Activated CD4-positive, alpha-beta memory T cell treated with anti-CD3 and anti-CD28 coated beads for 36 hours (primary cell): ENCODE data around the gene EPYC. TPM values are rescaled to one million over a fixed set of nuclear protein-coding genes. Genes with fewer than 3 reads are reported as not detected.

Source experiments
- CTCF ChIA-PET: fragments of 350-600 bp; sonication (Branson Sonifier 250); formaldehyde crosslinking; loops from one replicate; lab custom pipeline; 2021; ENCODE audit warnings: antibody characterized with exemption, inconsistent platforms; lab: Charles Lee
- POLR2A ChIA-PET: fragments of 350-600 bp; sonication (Branson Sonifier 250); formaldehyde crosslinking; loops from one replicate; lab custom pipeline; 2021; ENCODE audit warnings: antibody characterized with exemption; lab: Charles Lee
- DNase-seq: peaks from one replicate; pipeline ENCODE4 v3.0.0-alpha.2; 2020
- H3K27ac Mint-ChIP-seq: one replicate; pipeline ENCODE4 v1.8.0; 2021; ENCODE audit warnings: mixed read lengths
- H3K27me3 Mint-ChIP-seq: one replicate; pipeline ENCODE4 v1.8.0; 2021; ENCODE audit warnings: mixed read lengths
- H3K36me3 Mint-ChIP-seq: one replicate; pipeline ENCODE4 v1.8.0; 2021; ENCODE audit warnings: mixed read lengths
- H3K4me1 Mint-ChIP-seq: one replicate; pipeline ENCODE4 v1.8.0; 2021; ENCODE audit warnings: low read depth, mixed read lengths
- H3K4me3 Mint-ChIP-seq: one replicate; pipeline ENCODE4 v1.8.0; 2021; ENCODE audit warnings: mild to moderate bottlenecking, mixed read lengths
- H3K9me3 Mint-ChIP-seq: one replicate; pipeline ENCODE4 v1.8.0; 2021; ENCODE audit warnings: mixed read lengths
- intact Hi-C: fragments of 100-400 bp; cut with micrococcal nuclease; formaldehyde crosslinking; loops from one replicate; pipeline ENCODE4 v1.15.1; 2023
- total RNA-seq, 2 experiments: library from RNA; stranded (reverse); gene quantifications; one replicate each; pipeline ENCODE4 v1.2.3, GENCODE V29; 2021

The EPYC gene
- total RNA-seq, 2 experiments from 2014 or later: not detected

- no peak overlapping the region for H3K27ac Mint-ChIP-seq
- H3K4me3 Mint-ChIP-seq: no peak overlapping the region
- H3K4me1 Mint-ChIP-seq: no peaks in the 10 kb centered on the region
- CTCF ChIA-PET: interaction anchor here (1.1 kb wide), 1 partner anchor 24 kb away, joined by 4 read pairs; no protein-coding TSS in a partner anchor
- intact Hi-C loops: no loop called here
- DNase-seq: no peak
- no peaks in the 10 kb centered on the region for H3K9me3 Mint-ChIP-seq
- H3K27me3 Mint-ChIP-seq: peaks cover 3% of the 10 kb centered on the region
- POLR2A ChIA-PET: interaction anchor here (0.7 kb wide), 1 partner anchor 298 kb away, joined by 4 read pairs; no protein-coding TSS in a partner anchor
- no peaks in the 10 kb centered on the region for H3K36me3 Mint-ChIP-seq
These were observed 35.4 kb downstream of the EPYC start for GRCh38 chr12:90969346-90969745.

DNA sequence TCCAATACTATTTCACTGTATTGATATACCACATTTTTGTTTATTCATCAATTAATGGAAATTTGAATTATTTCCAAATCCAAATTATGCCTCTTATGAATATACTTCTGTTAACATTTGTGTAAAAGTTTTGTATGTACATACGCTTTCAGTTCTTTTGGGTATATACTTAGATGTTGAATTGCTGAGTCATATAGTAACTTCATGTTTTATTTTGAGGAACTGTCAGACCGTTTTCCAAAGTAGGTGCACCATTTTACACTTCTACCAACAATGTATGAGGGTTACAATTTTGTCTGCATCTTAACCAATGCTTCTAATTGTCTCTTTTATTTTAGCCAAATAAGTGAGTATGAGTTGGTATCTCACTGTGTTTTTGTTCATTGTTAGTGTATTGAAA is 39.6 kb downstream of the EPYC start:
- no peak for DNase-seq
- Mint-ChIP-seq H3K27ac (no peak overlapping the region), H3K36me3 (no peaks in the 10 kb centered on the region), H3K9me3 (no peaks in the 10 kb centered on the region), H3K4me3 (no peak overlapping the region), H3K4me1 (no peaks in the 10 kb centered on the region), H3K27me3 (peaks cover 3% of the 10 kb centered on the region)
- intact Hi-C loops: no loop called here
- ChIA-PET POLR2A (no interaction called here), CTCF (no interaction called here)

DNA sequence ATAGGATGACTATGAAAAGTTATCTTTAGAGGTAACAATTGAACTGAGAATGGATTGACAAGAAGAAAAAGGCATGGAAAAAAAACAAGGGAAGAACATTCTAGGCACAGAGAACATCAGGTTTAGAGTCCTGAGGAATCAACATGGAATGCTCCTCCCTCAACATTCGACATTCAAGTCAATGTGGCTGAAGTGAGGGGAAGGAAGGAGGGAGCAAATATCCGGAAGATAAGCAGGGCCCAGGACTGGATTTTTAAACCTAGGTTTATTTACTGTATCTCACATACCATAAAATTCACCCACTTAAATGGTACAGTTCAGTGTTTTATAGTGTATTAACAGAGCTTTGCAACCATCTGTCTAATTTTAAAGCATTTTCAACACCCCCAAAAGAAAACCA is 40.2 kb downstream of the EPYC start:
- CTCF ChIA-PET: no interaction called here
- peaks cover 3% of the 10 kb centered on the region for H3K27me3 Mint-ChIP-seq
- no peak overlapping the region for H3K4me3 Mint-ChIP-seq

GRCh38 chr12:90963946-90964345 is 40.8 kb downstream of the EPYC start:
- Mint-ChIP-seq H3K27me3 (peaks cover 3% of the 10 kb centered on the region), H3K27ac (no peak overlapping the region), H3K36me3 (no peaks in the 10 kb centered on the region), H3K4me3 (no peak overlapping the region), H3K9me3 (no peaks in the 10 kb centered on the region), H3K4me1 (no peaks in the 10 kb centered on the region)
- intact Hi-C loops: no loop called here
- DNase-seq: no peak
- CTCF ChIA-PET: no interaction called here
- POLR2A ChIA-PET: no interaction called here

More for the DNA sequence above, 40.2 kb downstream of the EPYC start:
- Mint-ChIP-seq H3K9me3 (no peaks in the 10 kb centered on the region), H3K27ac (no peak overlapping the region), H3K4me1 (no peaks in the 10 kb centered on the region), H3K36me3 (no peaks in the 10 kb centered on the region)
- intact Hi-C loops: no loop called here
- POLR2A ChIA-PET: no interaction called here
- no peak for DNase-seq

DNA sequence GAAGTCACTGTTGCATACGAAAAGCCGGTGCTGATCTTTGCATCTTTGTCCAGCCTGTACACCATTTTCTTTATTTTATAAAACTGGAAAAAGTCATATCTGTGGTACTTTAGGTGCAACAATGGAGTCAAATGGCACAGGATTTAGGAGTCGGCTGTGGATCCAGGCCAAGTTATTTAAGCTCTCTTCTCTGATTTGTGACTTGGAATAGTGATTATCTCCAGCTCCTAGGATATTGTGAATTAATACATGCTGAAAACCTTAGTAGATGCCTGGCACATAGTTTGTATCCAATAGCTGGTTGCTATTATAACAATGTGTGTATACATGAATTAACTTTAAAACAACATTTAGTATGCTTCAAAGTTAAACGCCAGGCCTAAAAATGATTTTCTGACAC is 43.6 kb downstream of the EPYC start:
- H3K36me3 Mint-ChIP-seq: no peaks in the 10 kb centered on the region
- no peak for DNase-seq
- ChIA-PET POLR2A (no interaction called here), CTCF (interaction anchor here (0.7 to 0.8 kb wide), 2 partner anchors 16 to 20 kb away, joined by 3 to 6 read pairs; no protein-coding TSS in a partner anchor)
- H3K27me3 Mint-ChIP-seq: no peaks in the 10 kb centered on the region
- no peaks in the 10 kb centered on the region for H3K9me3 Mint-ChIP-seq
- no peak overlapping the region for H3K27ac Mint-ChIP-seq
- H3K4me1 Mint-ChIP-seq: no peaks in the 10 kb centered on the region
- intact Hi-C loops: no loop called here
- H3K4me3 Mint-ChIP-seq: no peak overlapping the region

GRCh38 chr12:90959538-90960139 is 45.1 kb downstream of the EPYC start:
- H3K4me1 Mint-ChIP-seq: no peaks in the 10 kb centered on the region
- H3K27me3 Mint-ChIP-seq: no peaks in the 10 kb centered on the region
- no peaks in the 10 kb centered on the region for H3K9me3 Mint-ChIP-seq
- no peak overlapping the region for H3K27ac Mint-ChIP-seq
- H3K36me3 Mint-ChIP-seq: no peaks in the 10 kb centered on the region
- DNase-seq: no peak
- ChIA-PET CTCF (interaction anchor here (2.3 kb wide), 1 partner anchor 14 kb away, joined by 18 read pairs; no protein-coding TSS in a partner anchor), POLR2A (no interaction called here)
- no peak overlapping the region for H3K4me3 Mint-ChIP-seq
- intact Hi-C loops: loop anchor here (1.0 kb wide), 1 partner anchor 14 kb away; no protein-coding TSS in a partner anchor

DNA sequence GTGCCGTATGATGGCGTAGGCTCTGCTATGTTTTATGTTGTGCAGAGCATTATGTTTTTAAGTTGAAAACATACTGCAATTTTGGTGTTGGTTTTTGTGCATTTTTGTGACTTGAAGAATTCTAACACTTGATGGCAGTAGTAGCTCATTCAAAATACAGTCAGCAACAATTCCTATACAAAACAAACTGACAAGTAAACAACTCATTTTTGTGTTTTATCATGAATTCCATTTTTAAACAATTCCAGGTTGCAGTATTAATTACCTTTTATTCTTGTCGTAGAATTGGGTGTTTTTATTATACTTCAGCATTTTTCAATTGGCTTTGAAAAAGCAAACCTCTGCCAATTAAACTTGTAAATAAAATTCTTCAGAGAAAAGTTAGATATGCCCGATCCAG is 45.7 kb downstream of the EPYC start:
- H3K27me3 Mint-ChIP-seq: no peaks in the 10 kb centered on the region
- H3K4me1 Mint-ChIP-seq: no peaks in the 10 kb centered on the region
- ChIA-PET POLR2A (no interaction called here), CTCF (interaction anchor here (2.3 kb wide), 1 partner anchor 13 kb away, joined by 18 read pairs; no protein-coding TSS in a partner anchor)
- DNase-seq: no peak
- H3K36me3 Mint-ChIP-seq: no peaks in the 10 kb centered on the region
- intact Hi-C loops: loop anchor here (1.0 kb wide), 1 partner anchor 14 kb away; no protein-coding TSS in a partner anchor
- H3K9me3 Mint-ChIP-seq: no peaks in the 10 kb centered on the region
- no peak overlapping the region for H3K4me3 Mint-ChIP-seq
- H3K27ac Mint-ChIP-seq: no peak overlapping the region

DNA sequence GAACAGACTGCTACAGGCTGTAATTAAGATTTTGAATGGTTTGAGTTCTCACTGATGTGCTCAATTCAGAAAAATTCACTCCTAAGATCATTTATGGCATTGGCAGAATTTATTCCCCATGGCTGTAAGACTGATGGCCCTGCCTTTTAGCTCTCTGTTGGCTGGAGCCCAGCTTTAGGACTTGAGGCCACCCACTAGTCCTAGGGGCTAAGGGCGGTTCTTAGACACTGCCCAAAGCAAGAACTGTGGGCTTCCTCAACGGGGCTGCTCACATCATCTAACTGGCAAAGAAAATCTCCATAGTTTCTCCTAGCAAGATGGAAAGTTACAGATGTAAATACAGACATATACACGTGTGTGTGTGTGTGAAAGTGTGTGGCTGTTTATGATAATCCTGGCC is 46.4 kb downstream of the EPYC start:
- CTCF ChIA-PET: interaction anchor here (0.6 to 2.3 kb wide), 3 partner anchors 8 to 17 kb away, joined by 3 to 18 read pairs (median 3); no protein-coding TSS in a partner anchor
- Mint-ChIP-seq H3K27me3 (no peaks in the 10 kb centered on the region), H3K4me1 (no peaks in the 10 kb centered on the region), H3K9me3 (no peaks in the 10 kb centered on the region), H3K4me3 (no peak overlapping the region), H3K27ac (no peak overlapping the region), H3K36me3 (no peaks in the 10 kb centered on the region)
- intact Hi-C loops: no loop called here
- POLR2A ChIA-PET: no interaction called here
- DNase-seq: no peak

GRCh38 chr12:90954921-90955320 is 49.9 kb downstream of the EPYC start, which contains the start of gene CCER1:
Gene CCER1 (minus strand): TSS chr12:90955176. CDS start chr12:90954742, 434 bp downstream.
- no peak within 1 kb of the TSS for H3K4me3 Mint-ChIP-seq
- no peak for DNase-seq
- no peaks in the 10 kb centered on the region for H3K4me1 Mint-ChIP-seq
- no peaks in the 10 kb centered on the region for H3K36me3 Mint-ChIP-seq
- no peaks in the 10 kb centered on the region for H3K27me3 Mint-ChIP-seq
- ChIA-PET CTCF (no interaction called here), POLR2A (no interaction called here)
- intact Hi-C loops: no loop called here
- no peaks in the 10 kb centered on the region for H3K9me3 Mint-ChIP-seq
- H3K27ac Mint-ChIP-seq: no peak within 1 kb of the TSS

GRCh38 chr12:90954428-90954827 is 50.3 kb downstream of the EPYC start:
- POLR2A ChIA-PET: no interaction called here
- CTCF ChIA-PET: no interaction called here
- intact Hi-C loops: no loop called here
- Mint-ChIP-seq H3K27ac (no peak overlapping the region), H3K36me3 (no peaks in the 10 kb centered on the region), H3K27me3 (no peaks in the 10 kb centered on the region), H3K4me3 (no peak overlapping the region), H3K4me1 (no peaks in the 10 kb centered on the region), H3K9me3 (no peaks in the 10 kb centered on the region)
- DNase-seq: no peak

DNA sequence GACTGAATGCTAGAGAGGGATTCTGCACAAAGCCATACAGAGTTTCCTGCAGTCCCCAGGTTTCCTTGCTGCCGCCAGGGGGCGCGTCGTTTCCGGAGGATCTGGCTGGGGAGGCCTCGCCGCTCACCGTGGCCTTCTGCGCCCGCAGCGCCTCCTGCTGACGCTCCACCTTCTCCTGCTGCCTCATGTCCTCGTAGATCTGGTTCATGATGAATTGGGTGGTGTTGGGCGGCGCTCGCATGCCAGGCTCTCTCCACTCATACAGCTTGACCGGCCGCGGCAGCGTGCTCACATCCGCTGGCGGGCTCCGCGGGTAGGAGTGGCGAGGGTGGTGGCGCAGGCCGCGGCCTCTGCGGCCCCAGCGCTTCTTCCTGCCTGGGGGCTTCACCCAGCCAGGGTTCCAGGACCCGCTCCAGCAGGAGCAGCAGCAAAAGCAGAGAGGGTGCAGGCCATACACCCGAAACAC is 50.8 kb downstream of the EPYC start:
- intact Hi-C loops: no loop called here
- no peaks in the 10 kb centered on the region for H3K36me3 Mint-ChIP-seq
- no peaks in the 10 kb centered on the region for H3K9me3 Mint-ChIP-seq
- POLR2A ChIA-PET: no interaction called here
- no peak overlapping the region for H3K4me3 Mint-ChIP-seq
- H3K27ac Mint-ChIP-seq: no peak overlapping the region
- H3K4me1 Mint-ChIP-seq: no peaks in the 10 kb centered on the region
- no peaks in the 10 kb centered on the region for H3K27me3 Mint-ChIP-seq
- peak; percentile 19 for DNase-seq
- CTCF ChIA-PET: no interaction called here

GRCh38 chr12:90951432-90952105 is 53.2 kb downstream of the EPYC start:
- H3K4me1 Mint-ChIP-seq: no peaks in the 10 kb centered on the region
- H3K27me3 Mint-ChIP-seq: no peaks in the 10 kb centered on the region
- H3K27ac Mint-ChIP-seq: no peak overlapping the region
- intact Hi-C loops: no loop called here
- H3K4me3 Mint-ChIP-seq: no peak overlapping the region
- ChIA-PET CTCF (interaction anchor here (0.7 kb wide), 1 partner anchor 272 kb away, joined by 3 read pairs; no protein-coding TSS in a partner anchor), POLR2A (no interaction called here)
- DNase-seq: no peak
- H3K9me3 Mint-ChIP-seq: no peaks in the 10 kb centered on the region
- no peaks in the 10 kb centered on the region for H3K36me3 Mint-ChIP-seq
